Right lobe of liver (tissue), 4 donors: Measurements from ENCODE around the gene CPM.

Source experiments
- CTCF ChIP-seq, 4 donors: fragments of 200-600 bp in 3 of 4; fragments of 450-650 bp in 1 of 4; IDR thresholded peaks; one replicate each; pipeline versions ENCODE4 v1.5.1 to v1.8.0; 2016 to 2022; ENCODE audit warnings: antibody characterized with exemption in 4 of 4, mild to moderate bottlenecking in 2 of 4
- POLR2A ChIP-seq: fragments of 450-650 bp; IDR thresholded peaks from one replicate; pipeline ENCODE4 v1.6.1; 2017; ENCODE audit warnings: antibody characterized with exemption, mild to moderate bottlenecking
- donor health status: DM: no; HTN: no; CAD: no.
- donor health status: DM: no; HTN: no; CAD: no.
- donor health status: DM: no; HTN: yes; CAD: no.

GRCh38 chr12:68891141-68891540 is 41.8 kb downstream of the CPM start:
- no peak for TF ChIP-seq CTCF (IDR thresholded peaks at IDR 0.05)
- TF ChIP-seq POLR2A, result no peak
